IMR-90 (cell line): ENCODE measurements around the gene SLC2A13. TPM values are rescaled to one million over a fixed set of nuclear protein-coding genes. Genes with fewer than 3 reads are reported as not detected.

Source experiments
- ATAC-seq: fragments of 200-7000 bp; cut with Tn5 transposase; 2 replicates; pipeline ENCODE4 v1.9.1; 2020; ENCODE audit warnings: low read depth, mild to moderate bottlenecking, moderate library complexity
- BruUV-seq: library from RNA; stranded (reverse); fragments of 400-500 nt; replicated peaks from 2 replicates; lab custom pipeline; 2021; lab: Mats Ljungman, UMichigan
- CTCF ChIA-PET: fragments of 300-600 bp; formaldehyde crosslinking; extraction: SDS; loops from one replicate; lab custom pipeline; 2021; ENCODE audit warnings: antibody characterized with exemption; lab: Yijun Ruan, JAX
- POLR2A ChIA-PET: fragments of 300-600 bp; sonication (Branson Sonifier 250); formaldehyde crosslinking; loops from one replicate; lab custom pipeline; 2022; ENCODE audit warnings: antibody characterized with exemption; ENCODE audit not compliant: unreplicated experiment; lab: Charles Lee
- DNase-seq: peaks from one replicate; pipeline ENCODE4 v3.0.0; 2013
- H2AFZ ChIP-seq: replicated peaks from 2 replicates; pipeline ENCODE3; 2013; ENCODE audit warnings: low read length, mild to moderate bottlenecking; ENCODE audit not compliant: poor library complexity
- H2AK5ac ChIP-seq: 2 replicates; pipeline ENCODE4 v1.6.1; 2013; ENCODE audit warnings: low read depth, low read length, inconsistent platforms
- H2AK9ac ChIP-seq: replicated peaks from 2 replicates; pipeline ENCODE3; 2013; ENCODE audit warnings: mild to moderate bottlenecking, low read depth, low read length, moderate library complexity; ENCODE audit not compliant: poor library complexity
- H2BK120ac ChIP-seq: 2 replicates; pipeline ENCODE4 v1.6.1; 2013; ENCODE audit warnings: low read depth, low read length, inconsistent platforms
- H2BK15ac ChIP-seq: 3 replicates; pipeline ENCODE4 v1.6.1; 2013; ENCODE audit warnings: low read depth, low read length, inconsistent platforms
- H2BK20ac ChIP-seq: 2 replicates; pipeline ENCODE4 v1.6.1; 2013; ENCODE audit warnings: low read depth, mild to moderate bottlenecking, inconsistent platforms, low read length, moderate library complexity
- H2BK5ac ChIP-seq: 2 replicates; pipeline ENCODE4 v1.6.1; 2013; ENCODE audit warnings: mild to moderate bottlenecking, low read depth, low read length, inconsistent platforms; ENCODE audit not compliant: poor library complexity, severe bottlenecking
- H3K14ac ChIP-seq: replicated peaks from 2 replicates; pipeline ENCODE4 v1.6.1; 2013; ENCODE audit warnings: low read depth, low read length, inconsistent platforms
- H3K18ac ChIP-seq: 2 replicates; pipeline ENCODE4 v1.6.1; 2013; ENCODE audit warnings: low read depth, low read length, control low read depth
- H3K23ac ChIP-seq: 2 replicates; pipeline ENCODE4 v1.6.1; 2013; ENCODE audit warnings: low read depth, low read length, inconsistent platforms
- H3K27ac ChIP-seq: 2 replicates; pipeline ENCODE4 v1.5.1; 2013; ENCODE audit warnings: mild to moderate bottlenecking, control low read depth, low read length; ENCODE audit not compliant: insufficient read depth
- H3K27me3 ChIP-seq: 2 replicates; pipeline ENCODE4 v1.6.1; 2013; ENCODE audit warnings: low read length; ENCODE audit not compliant: control insufficient read depth, insufficient read depth
- H3K36me3 ChIP-seq: 2 replicates; pipeline ENCODE4 v1.6.1; 2013; ENCODE audit warnings: low read length, mixed read lengths; ENCODE audit not compliant: control insufficient read depth, insufficient read depth
- H3K4ac ChIP-seq: 2 replicates; pipeline ENCODE4 v1.6.1; 2013; ENCODE audit warnings: low read depth, low read length, inconsistent platforms
- H3K4me1 ChIP-seq: 2 replicates; pipeline ENCODE4 v1.6.1; 2013; ENCODE audit warnings: low read length, mixed read lengths; ENCODE audit not compliant: control insufficient read depth, insufficient read depth
- H3K4me2 ChIP-seq: 2 replicates; pipeline ENCODE4 v1.6.1; 2013; ENCODE audit warnings: low read depth, mild to moderate bottlenecking, control low read depth, low read length, moderate library complexity
- H3K4me3 ChIP-seq: 2 replicates; pipeline ENCODE4 v1.5.1; 2013; ENCODE audit warnings: low read depth, mild to moderate bottlenecking, control low read depth, low read length, moderate library complexity; ENCODE audit not compliant: insufficient read depth
- H3K56ac ChIP-seq: 2 replicates; pipeline ENCODE4 v1.6.1; 2013; ENCODE audit warnings: low read length, inconsistent platforms; ENCODE audit not compliant: insufficient read depth; ENCODE audit errors: extremely low read depth
- H3K79me1 ChIP-seq, 2 experiments: 2 replicates each; pipeline ENCODE4 v1.6.1; 2013; ENCODE audit warnings: low read length in 2 of 2, inconsistent platforms in 1 of 2, low read depth in 1 of 2
- H3K9ac ChIP-seq: 2 replicates; pipeline ENCODE4 v1.6.1; 2013; ENCODE audit warnings: low read depth, low read length, control low read depth
- H3K9me1 ChIP-seq: 2 replicates; pipeline ENCODE4 v1.6.1; 2013; ENCODE audit warnings: low read length, inconsistent platforms; ENCODE audit not compliant: insufficient read depth
- H3K9me3 ChIP-seq: 2 replicates; pipeline ENCODE4 v1.6.1; 2013; ENCODE audit warnings: low read length; ENCODE audit not compliant: control insufficient read depth, insufficient read depth
- H4K20me1 ChIP-seq: 2 replicates; pipeline ENCODE4 v1.6.1; 2013; ENCODE audit warnings: low read length, inconsistent platforms; ENCODE audit not compliant: insufficient read depth
- H4K5ac ChIP-seq: 2 replicates; pipeline ENCODE4 v1.6.1; 2013; ENCODE audit warnings: mild to moderate bottlenecking, low read depth, low read length, control low read depth
- H4K8ac ChIP-seq, 2 experiments: 2 replicates each; pipeline ENCODE4 v1.6.1; 2013; ENCODE audit warnings: low read depth in 2 of 2, low read length in 2 of 2, control low read depth in 1 of 2, inconsistent platforms in 1 of 2
- H4K91ac ChIP-seq: 2 replicates; pipeline ENCODE4 v1.6.1; 2013; ENCODE audit warnings: low read depth, low read length, inconsistent platforms; ENCODE audit not compliant: insufficient read depth
- BHLHE40 ChIP-seq: fragments of 150-350 bp; IDR thresholded peaks from 2 replicates; pipeline ENCODE4 v1.6.1; 2016; ENCODE audit warnings: mild to moderate bottlenecking, low read depth, low read length
- CEBPB ChIP-seq: IDR thresholded peaks from 2 replicates; pipeline ENCODE4 v1.6.1; 2012; ENCODE audit warnings: low read depth, low read length, improper control_type of control experiment
- CHD1 ChIP-seq: IDR thresholded peaks from 2 replicates; pipeline ENCODE4 v1.6.1; 2012; ENCODE audit warnings: low read depth, low read length, improper control_type of control experiment
- CTCF ChIP-seq: conservative IDR thresholded peaks from 2 replicates; pipeline ENCODE4 v1.5.1; 2012; ENCODE audit warnings: mild to moderate bottlenecking, low read depth, low read length, improper control_type of control experiment
- ELK1 ChIP-seq: fragments of 150-350 bp; IDR thresholded peaks from 2 replicates; pipeline ENCODE4 v1.6.1; 2016; ENCODE audit warnings: low read depth, mild to moderate bottlenecking, low read length, moderate library complexity, borderline replicate concordance
- FOS ChIP-seq: fragments of 150-350 bp; IDR thresholded peaks from 2 replicates; pipeline ENCODE4 v1.6.1; 2016; ENCODE audit warnings: low read depth, low read length
- MAFK ChIP-seq: IDR thresholded peaks from 2 replicates; pipeline ENCODE4 v1.6.1; 2012; ENCODE audit warnings: low read depth, low read length, improper control_type of control experiment
- MAZ ChIP-seq: IDR thresholded peaks from 2 replicates; pipeline ENCODE4 v1.6.1; 2012; ENCODE audit warnings: low read depth, mild to moderate bottlenecking, low read length, improper control_type of control experiment, moderate library complexity, borderline replicate concordance
- MXI1 ChIP-seq: IDR thresholded peaks from 2 replicates; pipeline ENCODE4 v1.6.1; 2012; ENCODE audit warnings: low read depth, mild to moderate bottlenecking, low read length, moderate library complexity, borderline replicate concordance
- POLR2A ChIP-seq: IDR thresholded peaks from 2 replicates; pipeline ENCODE4 v1.6.1; 2012; ENCODE audit warnings: mild to moderate bottlenecking, low read depth, low read length
- RCOR1 ChIP-seq: IDR thresholded peaks from 2 replicates; pipeline ENCODE4 v1.6.1; 2012; ENCODE audit warnings: mild to moderate bottlenecking, low read length, improper control_type of control experiment; ENCODE audit not compliant: insufficient replicate concordance
- RFX5 ChIP-seq: IDR thresholded peaks from 2 replicates; pipeline ENCODE4 v1.8.0; 2012; ENCODE audit warnings: low read depth, mild to moderate bottlenecking, low read length, moderate library complexity
- SMC3 ChIP-seq: fragments of 150-350 bp; IDR thresholded peaks from 2 replicates; pipeline ENCODE4 v1.6.1; 2016; ENCODE audit warnings: low read depth, mild to moderate bottlenecking, antibody characterized with exemption, low read length, moderate library complexity
- USF2 ChIP-seq: fragments of 150-350 bp; IDR thresholded peaks from 2 replicates; pipeline ENCODE4 v1.6.1; 2017; ENCODE audit warnings: mild to moderate bottlenecking, antibody characterized with exemption, low read length, low read depth
- WGBS, 2 experiments: methylation state at CpG; one replicate each; pipeline versions ENCODE4 v1.1.5 to v1.1.7; 2013; ENCODE audit warnings: missing lambda C conversion rate in 2 of 2; ENCODE audit not compliant: insufficient read length in 1 of 2; ENCODE audit errors: extremely low coverage in 2 of 2; 5-methylcytosine and 5-hydroxymethylcytosine counted together
- dilution Hi-C: fragments of 300-500 bp; cut with HindIII; formaldehyde crosslinking; loops from one replicate; pipeline ENCODE4 v1.14.3; 2018; ENCODE audit warnings: low sequenced_read_pairs; ENCODE audit not compliant: unreplicated experiment
- in situ Hi-C: fragments of 300-500 bp; cut with MboI; formaldehyde crosslinking; loops from 3 replicates; pipeline ENCODE4 v1.14.3; 2019; ENCODE audit warnings: low sequenced_read_pairs, inconsistent platforms, mixed read lengths
- intact Hi-C: fragments of 100-400 bp; cut with micrococcal nuclease; formaldehyde crosslinking; loops from 2 replicates; pipeline ENCODE4 v1.10.0; 2022
- polyA plus RNA-seq, 3 experiments: library from polyadenylated mRNA; depleted of rRNA; stranded (reverse); fragments of >200 nt; gene quantifications; 2 replicates each; pipeline ENCODE4 v1.2.3, GENCODE V29; 2012; ENCODE audit warnings: low replicate concordance in 1 of 3
- total RNA-seq: library from RNA; depleted of rRNA; stranded (reverse); fragments of >200 nt; gene quantifications from 2 replicates; pipeline ENCODE4 v1.2.3, GENCODE V29; 2012

The SLC2A13 gene
- total and polyA plus RNA-seq, 2 of the 4 experiments (the other 2 are of a cell fraction) = 1.5 to 3.9 TPM

GRCh38 chr12:40138526-40138925 lies 32.6 kb upstream of the SLC2A13 start:
- H2AK5ac ChIP-seq = no peak overlapping the region
- no peak for DNase-seq
- ATAC-seq = no peak
- TF ChIP-seq CEBPB (no peak), CHD1 (no peak), MXI1 (no peak), POLR2A (no peak), MAFK (no peak), SMC3 (no peak), MAZ (no peak), FOS (no peak), RFX5 (no peak), ELK1 (no peak), CTCF (no peak), RCOR1 (no peak), BHLHE40 (no peak), USF2 (no peak)
- H3K4me3 ChIP-seq = no peak overlapping the region
- H4K91ac ChIP-seq = no peak overlapping the region
- ChIA-PET CTCF (no interaction called here), POLR2A (no interaction called here)
- no peak overlapping the region for H3K27ac ChIP-seq
- no peak overlapping the region for H2BK5ac ChIP-seq
- no peaks in the 10 kb centered on the region for H3K27me3 ChIP-seq
- no peaks in the 10 kb centered on the region for H4K20me1 ChIP-seq
- intact Hi-C loops (no loop called here), in situ Hi-C loops (no loop called here), dilution Hi-C loops (no loop called here)
- no peaks in the 10 kb centered on the region for H3K36me3 ChIP-seq
- BruUV-seq = no TSS peak
- H2BK20ac ChIP-seq = no peak overlapping the region
- H2BK15ac ChIP-seq = no peak overlapping the region
- no peak overlapping the region for H3K23ac ChIP-seq
- H3K4me2 ChIP-seq = no peak overlapping the region
- H3K4ac ChIP-seq = no peak overlapping the region
- no peak overlapping the region for H3K18ac ChIP-seq
- H2BK120ac ChIP-seq = no peak overlapping the region
- H2AK9ac ChIP-seq = no peak overlapping the region
- no peak overlapping the region for H3K9ac ChIP-seq
- H3K56ac ChIP-seq = no peak overlapping the region
- H4K5ac ChIP-seq = no peak overlapping the region
- WGBS, 2 experiments = no CpG with 5 or more reads among the region's 2 CpGs
- H3K9me3 ChIP-seq = no peaks in the 10 kb centered on the region
- H3K79me1 ChIP-seq = no peaks in the 10 kb centered on the region
- H3K9me1 ChIP-seq = no peaks in the 10 kb centered on the region
- no peaks in the 10 kb centered on the region for H3K4me1 ChIP-seq
- H2AFZ ChIP-seq = no peak overlapping the region
- H3K14ac ChIP-seq = no peak overlapping the region
- H4K8ac ChIP-seq = no peak overlapping the region
